Erythroblast (primary cell): Measurements from ENCODE around the gene ITGB1BP1.

Source experiments
- GATA1 ChIP-seq: IDR thresholded peaks from 2 replicates; pipeline ENCODE4 v1.6.1; 2011; ENCODE audit warnings: low read depth, mild to moderate bottlenecking, control low read depth, low read length, moderate library complexity
- POLR2A ChIP-seq: IDR thresholded peaks from 2 replicates; pipeline ENCODE4 v1.6.1; 2011; ENCODE audit warnings: mild to moderate bottlenecking, low read length

- TF ChIP-seq POLR2A: no peak
- no peak for TF ChIP-seq GATA1
Observed at GRCh38 chr2:9412781-9413180, 10.5 kb downstream of the ITGB1BP1 start.
